T-helper 1 cell (primary cell): Measurements from ENCODE around the gene NCEH1.
"Not testable (repeated sequence)": the region's sequence is repeated elsewhere in the genome, so short reads cannot be mapped to it uniquely, and the experiment has no call there.

Experiments
- DNase-seq, 5 donors: peaks; one replicate each; pipeline ENCODE4 v3.0.0-alpha.2; 2012 to 2020
- total RNA-seq, 4 donors: gene quantifications; one replicate each; lab custom pipeline; 2026; lab: John Stamatoyannopoulos, UW

NCEH1 gene, protein sequence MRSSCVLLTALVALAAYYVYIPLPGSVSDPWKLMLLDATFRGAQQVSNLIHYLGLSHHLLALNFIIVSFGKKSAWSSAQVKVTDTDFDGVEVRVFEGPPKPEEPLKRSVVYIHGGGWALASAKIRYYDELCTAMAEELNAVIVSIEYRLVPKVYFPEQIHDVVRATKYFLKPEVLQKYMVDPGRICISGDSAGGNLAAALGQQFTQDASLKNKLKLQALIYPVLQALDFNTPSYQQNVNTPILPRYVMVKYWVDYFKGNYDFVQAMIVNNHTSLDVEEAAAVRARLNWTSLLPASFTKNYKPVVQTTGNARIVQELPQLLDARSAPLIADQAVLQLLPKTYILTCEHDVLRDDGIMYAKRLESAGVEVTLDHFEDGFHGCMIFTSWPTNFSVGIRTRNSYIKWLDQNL
- 3.0 to 7.0 (median 3.5) reads per million in 4 donors for total RNA-seq

DNA sequence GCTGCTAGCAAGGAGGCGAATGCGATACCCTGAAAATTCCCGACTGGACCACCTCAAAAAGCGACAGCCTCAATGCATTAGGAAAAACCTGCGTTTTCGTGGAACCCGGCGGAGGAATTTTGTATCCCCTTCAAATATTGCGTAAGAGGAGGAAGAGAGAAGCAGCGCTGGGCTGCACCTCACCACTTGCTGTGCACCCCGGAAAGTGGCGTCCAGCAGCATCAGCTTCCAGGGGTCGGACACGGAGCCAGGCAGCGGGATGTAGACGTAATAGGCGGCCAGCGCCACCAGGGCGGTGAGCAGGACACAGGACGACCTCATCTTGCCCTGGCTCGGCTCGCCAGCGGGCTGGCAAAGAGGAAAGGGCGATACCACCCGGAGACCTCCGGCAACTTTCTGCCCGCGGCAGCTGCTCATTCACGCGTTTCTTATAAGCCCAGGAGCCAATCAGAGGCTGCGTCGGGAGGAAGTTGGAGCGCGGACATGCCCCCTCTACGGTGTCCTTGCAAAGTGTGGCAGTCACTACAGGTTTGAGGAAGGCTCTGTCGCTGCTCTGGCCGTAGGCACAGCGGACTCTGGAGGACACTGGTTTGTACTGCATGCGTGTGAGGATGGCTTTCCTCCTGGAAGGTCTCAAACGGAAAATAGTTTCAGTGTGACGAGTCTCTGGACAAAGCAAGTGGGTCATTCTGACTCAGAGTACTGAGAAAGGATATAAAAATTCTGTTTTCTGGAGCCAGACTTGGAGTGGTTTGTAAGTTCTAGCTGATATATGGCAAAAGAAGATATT lies at the start of gene NCEH1:
TSS of gene NCEH1 (minus strand) at position 404 of the 790 bp plus-strand sequence. CDS start at position 321, 83 bp downstream.
- peak; percentile 21 to 89 (median 46) for DNase-seq

GRCh38 chr3:172760416-172760815 lies 49.5 kb upstream of the NCEH1 start:
- not testable (repeated sequence) for DNase-seq

DNA sequence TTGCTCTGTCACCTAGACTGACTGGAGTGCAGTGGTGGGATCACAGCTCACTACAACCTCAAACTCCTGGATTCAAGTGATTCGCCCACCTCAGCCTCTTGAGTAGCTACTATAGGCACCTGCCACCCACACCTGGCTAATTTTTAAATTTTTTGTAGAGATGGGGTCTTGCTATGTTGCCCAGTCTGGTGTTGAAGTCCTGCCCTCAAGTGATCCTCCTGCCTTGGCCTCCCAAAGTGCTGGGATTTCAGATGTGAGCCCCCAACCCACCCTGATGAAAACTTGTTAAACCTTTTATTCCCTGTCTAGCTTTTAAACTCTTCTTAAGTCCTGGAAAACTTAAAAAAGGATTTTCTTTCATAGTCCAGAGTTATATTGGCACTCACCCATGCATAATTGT lies 42.3 kb upstream of the NCEH1 start:
- no peak for DNase-seq

DNA sequence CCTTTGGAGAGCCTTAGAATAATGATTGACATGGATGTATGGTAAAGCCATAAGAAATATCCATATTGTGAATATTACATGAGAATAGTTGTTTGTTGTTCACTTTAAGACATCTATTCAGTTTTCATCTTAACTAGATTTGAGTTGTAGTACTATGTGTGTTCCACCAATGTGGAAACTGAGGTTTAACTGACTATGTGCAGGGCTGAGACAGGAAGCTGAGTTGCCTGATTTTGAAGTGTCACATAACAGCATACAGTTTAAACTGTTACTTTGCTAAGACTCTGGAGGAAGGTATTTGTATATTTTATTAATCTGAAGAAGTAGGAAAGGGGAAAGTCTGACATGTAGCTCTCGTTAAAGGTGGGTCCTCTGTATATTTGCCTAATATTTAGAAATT lies 41.8 kb upstream of the NCEH1 start:
- peak in 1 of 5 donors; percentile 43 for DNase-seq

- peak in 1 of 5 donors; percentile 30 for DNase-seq
These were observed 40.4 kb upstream of the NCEH1 start for GRCh38 chr3:172751175-172751704.

- peak; percentile 94 to 100 (median 96) for DNase-seq
These were observed 39.7 kb upstream of the NCEH1 start, which contains the start of gene ECT2 for GRCh38 chr3:172750368-172751174. Gene ECT2 (plus strand): TSS chr3:172750726. CDS start chr3:172754531, 3,805 bp downstream.

DNA sequence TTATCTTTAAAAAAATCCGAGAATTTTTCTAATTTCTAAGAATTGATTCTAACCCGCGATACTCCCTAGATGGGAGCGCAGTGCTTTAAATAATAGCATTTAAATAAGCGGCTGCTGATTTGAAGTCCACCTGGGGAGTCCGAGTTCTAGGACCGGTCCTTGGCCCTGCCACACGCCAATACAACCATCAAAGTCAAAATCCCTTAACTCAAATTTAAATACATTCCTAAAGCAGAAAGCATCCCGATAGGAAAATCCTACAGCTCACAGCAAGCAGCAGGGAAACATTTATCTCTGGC lies 39.2 kb upstream of the NCEH1 start:
- DNase-seq: no peak

- no peak for DNase-seq
These were observed 38.5 kb upstream of the NCEH1 start for GRCh38 chr3:172749230-172749965.

- no peak for DNase-seq
These were observed 35.6 kb upstream of the NCEH1 start for GRCh38 chr3:172746475-172746874.

- DNase-seq: no peak
These were observed 28.6 kb upstream of the NCEH1 start for GRCh38 chr3:172739462-172739861.

GRCh38 chr3:172735014-172735413 lies 24.1 kb upstream of the NCEH1 start:
- no peak for DNase-seq

- no peak for DNase-seq
These were observed 15.5 kb upstream of the NCEH1 start for GRCh38 chr3:172726380-172726779.

DNA sequence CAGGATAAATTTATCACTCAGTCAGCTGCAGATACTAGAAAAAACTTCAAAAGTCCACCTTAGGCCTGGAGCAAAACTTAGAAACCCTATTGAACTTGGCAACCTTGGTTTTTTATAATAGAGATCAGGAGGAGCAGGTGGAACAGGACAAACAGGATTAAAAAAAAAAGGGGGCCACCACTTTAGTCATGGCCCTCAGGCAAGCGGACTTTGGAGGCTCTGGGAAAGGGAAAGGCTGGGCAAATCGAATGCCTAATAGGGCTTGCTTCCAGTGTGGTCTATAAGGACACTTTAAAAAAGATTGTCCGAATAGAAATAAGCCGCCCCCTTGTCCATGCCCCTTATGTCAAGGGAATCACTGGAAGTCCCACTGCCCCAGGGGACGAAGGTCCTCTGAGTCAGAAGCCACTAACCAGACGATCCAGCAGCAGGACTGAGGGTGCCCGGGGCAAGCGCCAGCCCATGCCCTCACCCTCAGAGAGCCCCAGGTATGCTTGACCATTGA lies 11.7 kb upstream of the NCEH1 start:
- DNase-seq: not testable (repeated sequence)

- peak in 1 of 5 donors; percentile 18 for DNase-seq
These were observed 6.7 kb upstream of the NCEH1 start for GRCh38 chr3:172717493-172718088.

DNA sequence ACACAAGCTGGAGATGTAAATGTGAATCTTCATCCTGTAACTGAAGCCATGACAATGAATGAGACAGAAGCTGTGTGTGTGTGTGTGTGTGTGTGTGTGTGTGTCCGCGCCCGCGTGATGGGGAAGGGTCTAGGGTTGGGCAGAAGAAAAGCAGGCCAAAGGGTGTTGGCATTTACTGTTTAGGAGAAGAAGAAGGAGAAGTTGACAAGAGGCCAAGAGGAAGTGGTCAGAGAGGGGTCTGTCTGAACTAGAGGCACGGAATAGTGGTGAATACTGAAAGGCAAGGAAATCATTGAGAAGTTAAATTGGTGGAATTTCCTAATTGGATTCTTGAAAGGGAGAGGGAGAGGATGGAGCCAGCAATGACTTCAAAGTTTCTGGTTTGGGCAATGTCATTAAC lies 5.6 kb upstream of the NCEH1 start:
- no peak for DNase-seq

GRCh38 chr3:172713316-172713715 lies 2.4 kb upstream of the NCEH1 start:
- no peak for DNase-seq

DNA sequence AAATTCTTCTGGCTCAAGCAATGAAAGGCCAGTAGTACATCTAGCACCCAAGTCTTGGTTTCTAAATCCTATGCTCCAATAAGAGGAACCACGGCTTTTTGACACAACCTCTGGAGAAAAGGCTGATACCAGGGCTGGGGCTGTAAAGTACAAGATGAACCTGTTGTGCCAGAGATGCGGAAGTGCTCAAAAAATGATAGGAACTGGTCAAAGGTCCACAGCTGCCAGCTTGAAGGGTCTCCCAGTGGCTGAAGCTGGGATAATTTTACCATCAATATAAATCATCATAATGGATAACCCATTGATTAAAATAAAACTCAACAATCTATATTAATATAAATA lies 558 bp upstream of the NCEH1 start:
- no peak for DNase-seq

DNA sequence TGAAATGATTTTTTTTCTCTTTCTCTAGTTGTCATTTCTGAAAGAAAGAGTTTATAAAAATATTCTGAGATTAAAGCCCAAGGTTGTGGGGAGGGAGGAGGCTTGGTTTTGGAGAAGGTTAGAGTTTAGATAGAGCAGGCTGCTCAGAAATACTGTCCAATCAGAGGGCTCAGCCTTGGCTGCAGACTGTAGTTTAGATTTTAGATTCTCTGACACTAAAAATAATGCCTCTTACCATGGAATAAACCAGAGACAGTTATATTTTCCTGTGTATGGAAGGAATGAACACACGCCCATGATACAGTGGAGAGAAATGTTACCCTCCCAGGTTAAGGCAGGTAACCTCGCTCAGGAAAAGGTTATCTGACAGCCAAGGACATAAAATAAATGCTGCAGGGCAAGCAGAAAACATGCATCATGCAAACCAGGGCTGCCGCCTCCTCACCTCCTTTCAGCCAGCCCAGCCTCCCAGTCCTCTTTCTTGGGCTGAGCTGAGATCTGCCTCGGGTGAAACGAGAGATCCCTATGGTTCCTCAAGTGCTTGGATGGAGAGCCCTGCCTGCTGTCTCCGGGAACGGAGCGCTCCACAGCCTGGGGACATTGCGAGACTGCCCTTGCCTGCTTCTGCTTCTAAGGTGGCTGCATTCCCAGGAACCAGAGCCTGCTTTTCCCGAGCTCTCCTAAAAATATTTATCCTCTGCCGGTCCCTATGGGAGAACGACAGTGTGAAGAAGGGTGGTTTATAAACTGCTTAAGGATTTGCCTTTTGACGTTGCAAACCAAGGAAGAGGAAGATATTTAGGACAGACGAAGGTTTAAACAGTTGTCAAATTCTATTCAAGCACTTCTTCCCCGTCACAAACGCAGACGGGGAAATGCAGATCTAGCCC lies 848 bp downstream of the NCEH1 start:
- no peak for DNase-seq

DNA sequence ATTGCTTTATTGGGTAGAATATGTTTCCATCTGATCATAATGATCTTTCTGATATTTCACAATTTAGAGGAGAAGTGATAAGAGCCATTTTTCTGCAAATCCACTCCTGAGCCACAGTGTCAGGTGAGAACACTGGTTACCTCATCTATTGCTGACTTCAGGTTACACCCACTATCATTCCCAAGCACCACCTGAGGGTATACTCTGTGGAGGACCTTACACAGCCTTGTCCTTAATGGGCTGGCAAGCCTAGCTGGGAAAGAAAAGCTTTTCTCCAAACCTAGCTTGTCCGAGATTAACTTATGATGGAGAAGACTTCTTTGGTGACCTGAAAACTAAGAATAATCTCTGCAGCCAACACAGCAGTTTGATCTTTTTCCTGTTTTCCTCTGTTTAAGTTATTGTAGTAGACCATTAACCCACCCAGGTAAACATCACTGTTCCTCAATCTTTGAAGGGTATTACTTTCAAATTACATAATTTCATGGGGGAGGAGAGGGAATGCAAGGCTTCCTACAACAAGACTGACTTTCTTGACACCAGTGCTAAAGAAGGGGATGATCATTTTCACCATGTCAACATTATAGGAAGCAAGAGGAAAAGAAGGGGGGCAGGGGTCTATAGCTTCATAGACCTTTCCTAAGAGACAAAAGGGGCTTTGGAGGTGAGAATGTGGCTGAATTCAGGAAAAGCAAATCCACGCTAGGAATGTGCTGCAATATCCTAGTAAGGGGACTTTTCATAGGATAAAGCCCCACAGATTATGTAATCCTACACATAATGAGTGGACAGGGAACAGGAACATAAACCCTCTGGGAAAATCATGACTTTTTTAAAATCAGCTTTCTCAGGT lies 1.7 kb downstream of the NCEH1 start:
- DNase-seq: no peak
